GM21737 (cell line): ENCODE data around the gene PIAS4.

Experiments
- ATAC-seq: cut with Tn5 transposase; IDR thresholded peaks from one replicate; pipeline ENCODE4 v1.9.1; 2021; ENCODE audit warnings: mild to moderate bottlenecking, moderate library complexity; ENCODE audit not compliant: unreplicated experiment

PIAS4 gene

GRCh38 chr19:4058693-4059452, 51.3 kb downstream of the PIAS4 start:
- no peak for ATAC-seq

GRCh38 chr19:4059453-4059871, 51.9 kb downstream of the PIAS4 start:
- ATAC-seq, result no peak

GRCh38 chr19:4059891-4060620, 52.5 kb downstream of the PIAS4 start:
- ATAC-seq, result no peak

- no peak for ATAC-seq
These were observed 53.2 kb downstream of the PIAS4 start for GRCh38 chr19:4060621-4061177.

- ATAC-seq, result no peak
These were observed 53.7 kb downstream of the PIAS4 start for GRCh38 chr19:4061178-4061682.

GRCh38 chr19:4061683-4062418, 54.3 kb downstream of the PIAS4 start:
- no peak for ATAC-seq

- no peak for ATAC-seq
These were observed 55.2 kb downstream of the PIAS4 start for GRCh38 chr19:4062419-4063368.

GRCh38 chr19:4063369-4064148, 56.0 kb downstream of the PIAS4 start:
- no peak for ATAC-seq

GRCh38 chr19:4064149-4064495, 56.6 kb downstream of the PIAS4 start:
- no peak for ATAC-seq

- ATAC-seq, result peak; percentile 0
These were observed 57.1 kb downstream of the PIAS4 start for GRCh38 chr19:4064496-4065260.

- peak; percentile 68 for ATAC-seq
These were observed 58.1 kb downstream of the PIAS4 start for GRCh38 chr19:4065430-4066175.

GRCh38 chr19:4066176-4066606, 58.7 kb downstream of the PIAS4 start:
- ATAC-seq, result no peak

GRCh38 chr19:4066682-4067395, 59.3 kb downstream of the PIAS4 start, which contains the start of gene ZBTB7A:
Gene ZBTB7A, minus strand, starts transcription at chr19:4066899. Its CDS starts 11,667 bp downstream, at chr19:4055232.
- ATAC-seq, result no peak

GRCh38 chr19:4067396-4068046, 60.0 kb downstream of the PIAS4 start:
- no peak for ATAC-seq

GRCh38 chr19:4068047-4068966, 60.8 kb downstream of the PIAS4 start:
- no peak for ATAC-seq
